GM19035 (cell line): Measurements from ENCODE around the gene C5.
"Not testable (repeated sequence)": the region's sequence is repeated elsewhere in the genome, so short reads cannot be mapped to it uniquely, and the experiment has no call there.

Experiments
- ATAC-seq: cut with Tn5 transposase; IDR thresholded peaks from one replicate; pipeline ENCODE4 v1.9.1; 2021; ENCODE audit not compliant: unreplicated experiment

The C5 gene

DNA sequence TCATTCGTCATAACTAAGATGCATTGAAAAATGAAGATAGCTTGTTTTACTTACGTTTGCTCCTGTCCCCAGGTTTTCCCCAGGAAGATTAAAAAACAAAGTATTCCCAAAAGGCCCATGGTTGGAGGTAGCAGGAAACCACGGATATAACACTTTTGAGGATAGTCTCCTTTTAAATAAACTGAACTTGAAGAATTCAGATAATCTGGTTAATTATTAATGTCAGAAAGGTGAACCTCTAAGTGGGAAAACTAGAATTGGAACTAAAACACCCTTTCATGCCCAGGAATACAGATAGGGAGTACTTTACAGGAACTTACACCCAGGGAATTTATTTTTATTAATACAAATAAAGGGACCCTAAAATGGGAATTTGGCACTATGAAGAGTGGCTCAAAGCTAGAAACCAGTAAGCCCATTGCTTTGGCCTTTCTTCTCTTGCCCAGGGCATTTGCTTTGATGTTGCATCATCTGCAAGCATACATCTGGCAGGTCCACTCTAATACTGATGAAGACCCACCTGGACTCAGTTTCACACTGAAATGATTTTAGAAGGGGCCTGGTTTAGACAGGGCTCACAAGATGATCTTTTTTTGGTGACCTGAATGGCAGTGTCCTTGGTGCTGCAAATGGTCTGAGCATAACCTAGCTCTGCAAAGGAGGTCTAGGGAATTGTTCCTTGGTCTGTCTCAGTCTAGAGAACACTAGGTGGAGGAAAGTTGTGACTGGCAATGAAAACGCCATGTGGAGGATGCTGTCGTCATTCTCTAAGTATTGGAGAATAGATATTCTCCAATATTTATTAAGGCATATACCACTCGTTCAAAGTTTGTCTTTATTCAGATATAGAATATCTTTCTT lies at the start of gene C5:
Gene C5 (minus strand): TSS at position 148 of the 861 bp plus-strand sequence. CDS start 29 bp downstream, at position 119.
- no peak for ATAC-seq

GRCh38 chr9:121098567-121099198 lies 48.6 kb upstream of the C5 start:
- no peak for ATAC-seq

DNA sequence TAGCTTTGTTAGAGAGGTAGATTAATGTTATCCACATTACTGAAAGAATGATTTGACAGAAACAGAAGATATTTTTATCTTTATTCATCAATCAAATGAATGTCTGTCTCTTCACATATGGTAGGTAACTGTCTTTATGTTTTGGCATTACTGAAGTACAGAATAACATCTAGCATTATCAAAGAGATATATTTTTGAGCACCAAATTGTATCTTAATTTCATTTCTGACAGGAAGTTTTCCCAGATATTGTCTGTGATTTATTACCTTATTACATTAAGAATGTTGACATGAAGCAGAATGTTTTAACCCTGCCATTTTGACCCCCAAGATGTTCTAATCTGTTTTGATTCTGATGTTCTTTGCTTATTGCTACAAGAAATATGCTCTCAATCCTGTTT lies 45.0 kb upstream of the C5 start:
- ATAC-seq = no peak

DNA sequence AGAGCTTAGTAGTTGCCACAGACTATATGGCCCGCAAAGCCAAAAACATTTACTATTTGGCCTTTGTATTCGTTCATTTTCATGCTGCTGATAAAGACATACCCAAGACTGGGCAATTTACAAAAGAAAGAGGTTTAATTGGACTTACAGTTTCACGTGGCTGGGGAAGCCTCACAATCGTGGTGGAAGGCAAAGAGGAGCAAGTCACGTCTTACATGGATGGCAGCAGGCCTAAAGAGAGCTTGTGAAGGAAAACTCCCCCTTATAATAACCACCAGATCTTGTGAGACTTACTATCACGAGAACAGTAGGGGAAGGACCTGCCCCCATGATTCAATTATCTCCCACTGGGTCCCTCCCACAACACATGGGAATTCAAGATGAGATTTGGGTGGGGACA lies 40.7 kb upstream of the C5 start:
- not testable (repeated sequence) for ATAC-seq

GRCh38 chr9:121088576-121088975 lies 38.5 kb upstream of the C5 start:
- no peak for ATAC-seq

DNA sequence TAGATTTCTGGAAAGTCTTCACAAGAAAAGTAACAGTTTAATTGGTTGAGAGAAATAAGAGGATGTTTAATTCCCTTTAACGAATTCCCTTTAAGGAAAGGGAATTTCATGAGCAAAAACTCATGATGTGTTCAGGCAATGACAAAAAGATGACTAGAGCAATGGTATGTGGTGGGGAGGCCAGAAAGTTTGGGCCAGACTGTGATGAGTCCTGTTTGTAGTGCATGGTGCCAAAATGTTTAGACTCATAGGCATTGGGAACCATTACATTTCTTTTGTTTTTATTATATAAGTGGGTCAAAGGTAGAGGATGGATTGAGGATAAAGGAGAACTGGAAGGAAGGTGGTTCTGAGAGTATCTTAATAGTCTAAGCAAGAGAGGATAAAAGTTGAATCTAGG lies 35.6 kb upstream of the C5 start:
- ATAC-seq = no peak

DNA sequence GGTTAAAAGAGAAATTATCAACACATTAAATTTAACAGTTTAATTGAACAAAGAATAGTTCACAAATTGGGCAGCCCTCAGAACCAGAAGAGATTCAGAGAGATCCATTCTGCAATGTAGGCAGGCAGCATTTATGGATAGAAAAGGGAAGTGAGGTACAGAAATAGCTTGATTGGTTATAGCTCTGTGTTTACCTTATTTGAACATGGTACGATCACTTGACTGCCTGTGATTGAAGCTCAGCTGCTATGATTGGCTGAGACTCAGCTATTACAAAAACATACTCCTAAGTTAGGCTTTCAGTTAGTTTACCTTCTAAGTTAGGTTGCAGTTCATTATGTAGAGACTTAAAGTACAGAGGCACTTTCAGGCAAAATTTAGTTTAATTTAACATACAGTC lies 32.0 kb upstream of the C5 start:
- ATAC-seq = no peak

DNA sequence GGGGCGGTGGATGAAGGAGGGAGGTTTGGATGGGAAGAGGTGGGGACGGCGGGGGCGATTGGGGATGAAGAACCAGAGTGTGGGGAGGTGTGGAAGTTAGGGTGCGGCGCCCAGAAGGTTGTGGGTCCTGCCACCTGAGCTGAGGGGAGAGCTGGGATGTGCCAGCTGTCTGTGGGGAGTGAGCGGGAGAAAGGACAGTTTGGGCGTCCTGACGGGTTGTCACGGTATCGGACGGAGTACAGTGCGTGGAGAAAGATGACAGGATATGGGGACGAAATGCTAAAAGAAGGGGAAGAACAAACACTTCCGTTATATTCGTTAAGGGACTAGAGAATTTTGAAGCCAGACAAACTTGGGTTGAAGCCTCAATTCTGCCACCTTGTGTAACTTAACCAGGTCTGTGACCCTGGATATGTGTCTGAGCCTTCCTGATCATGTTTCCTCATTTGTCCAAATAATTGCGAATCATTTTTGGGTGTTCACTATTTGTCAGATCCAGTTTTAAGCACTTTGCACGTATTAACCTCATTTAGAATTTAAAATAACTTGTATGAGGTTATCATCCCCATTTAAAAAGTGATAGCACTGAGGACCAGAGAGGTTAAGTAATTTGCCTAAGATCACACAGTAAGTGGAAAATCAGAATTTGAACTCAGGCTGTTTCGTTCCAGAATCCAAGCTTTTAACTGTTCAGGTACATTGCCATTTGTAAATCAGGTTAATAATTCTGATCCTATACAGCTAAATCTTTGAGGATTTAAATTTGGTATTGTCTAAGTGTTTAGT lies 25.4 kb upstream of the C5 start:
- peak; percentile 5 for ATAC-seq

- ATAC-seq = peak; percentile 62
Observed at GRCh38 chr9:121074370-121075250, 24.5 kb upstream of the C5 start, which contains the start of gene CNTRL. TSS of gene CNTRL (plus strand) at chr9:121074955. CDS start at chr9:121088327, 13,372 bp downstream.

DNA sequence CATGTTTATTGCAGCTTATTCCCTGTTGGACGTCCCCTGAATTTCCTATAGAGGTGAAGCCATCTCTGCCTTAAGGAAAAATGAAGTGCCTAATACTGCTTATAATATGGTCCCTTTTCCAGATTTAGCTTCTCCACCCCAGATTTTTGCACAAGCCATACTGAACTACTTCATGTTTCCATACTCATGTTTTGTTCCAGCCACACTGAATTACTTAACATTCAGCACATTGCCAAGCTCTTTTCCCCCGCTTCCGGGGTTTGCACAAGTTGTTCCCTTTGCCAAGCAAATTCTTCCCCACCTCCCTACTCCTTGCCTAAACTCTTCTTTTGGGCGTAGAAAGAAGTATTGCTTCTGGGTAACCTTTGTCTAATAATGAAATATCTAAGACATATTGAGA lies 23.0 kb upstream of the C5 start:
- ATAC-seq = no peak

GRCh38 chr9:121071756-121072421 lies 21.8 kb upstream of the C5 start:
- peak; percentile 42 for ATAC-seq

GRCh38 chr9:121071370-121071755 lies 21.3 kb upstream of the C5 start:
- ATAC-seq = no peak

- ATAC-seq = no peak
Observed at GRCh38 chr9:121069396-121069795, 19.3 kb upstream of the C5 start.

- ATAC-seq = no peak
Observed at GRCh38 chr9:121067640-121068039, 17.6 kb upstream of the C5 start.

DNA sequence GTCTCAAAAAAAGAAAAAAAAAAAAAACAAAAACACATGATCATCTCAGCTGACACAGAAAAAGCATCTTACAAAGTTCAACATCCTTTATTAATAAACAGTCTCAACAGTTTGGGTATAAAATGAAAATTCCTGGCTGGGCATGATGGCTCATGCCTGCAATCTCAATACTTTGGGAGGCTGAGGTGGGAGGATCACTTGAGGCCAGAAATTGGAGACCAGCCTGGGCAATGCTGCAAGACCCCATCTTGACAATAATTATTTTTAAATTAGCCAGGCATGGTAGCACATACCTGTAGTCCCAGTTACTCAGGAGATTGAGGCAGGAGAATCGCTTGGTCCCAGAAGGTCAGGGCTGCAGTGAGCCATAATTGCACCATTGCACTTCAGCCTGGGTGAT lies 16.8 kb upstream of the C5 start:
- no peak for ATAC-seq

GRCh38 chr9:121059998-121060636 lies 10.0 kb upstream of the C5 start:
- ATAC-seq = no peak

- ATAC-seq = no peak
Observed at GRCh38 chr9:121059513-121059912, 9.4 kb upstream of the C5 start.

GRCh38 chr9:121057821-121058220 lies 7.7 kb upstream of the C5 start:
- no peak for ATAC-seq

GRCh38 chr9:121055642-121056143 lies 5.6 kb upstream of the C5 start:
- no peak for ATAC-seq
